HCT116 (cell line): ENCODE data around the gene TUBA8. TPM values are rescaled to one million over a fixed set of nuclear protein-coding genes. Genes with fewer than 3 reads are reported as not detected.

Experiments
- ATAC-seq: fragments of 200-7000 bp; cut with Tn5 transposase; 2 replicates; pipeline ENCODE4 v1.9.1; 2020; ENCODE audit warnings: mild to moderate bottlenecking, moderate library complexity
- BruUV-seq: library from RNA; stranded (reverse); fragments of 400-500 nt; replicated peaks from 2 replicates; lab custom pipeline; 2021; lab: Mats Ljungman, UMichigan
- CTCF ChIA-PET: fragments of 300-600 bp; sonication (Branson Sonifier 250); formaldehyde crosslinking; loops from one replicate; lab custom pipeline; 2021; ENCODE audit warnings: antibody characterized with exemption; lab: Charles Lee
- POLR2A ChIA-PET: fragments of 300-600, 350-600 bp; sonication (Branson Sonifier 250); formaldehyde crosslinking; loops from one replicate; lab custom pipeline; 2021; ENCODE audit warnings: antibody characterized with exemption; lab: Charles Lee
- RAD21 ChIA-PET, 2 experiments: fragments of 300-600 bp; sonication (Branson Sonifier 250); formaldehyde crosslinking; loops; one replicate each; lab custom pipeline; 2023; ENCODE audit warnings: low total read pairs in 2 of 2; ENCODE audit not compliant: uncharacterized antibody in 2 of 2, unreplicated experiment in 2 of 2, low non-redundant PET in 1 of 2; lab: Charles Lee
- DNase-seq: peaks from one replicate; pipeline ENCODE4 v3.0.0-alpha.2; 2010; ENCODE audit warnings: low read depth, low spot score
- H2AFZ ChIP-seq: fragments of 200-600 bp; shearing (Covaris generic), sonication (generic); 2 replicates; pipeline ENCODE4 v1.6.1; 2017; ENCODE audit warnings: low read depth, mixed run types, mixed read lengths, antibody characterized with exemption, low read length; ENCODE audit not compliant: poor library complexity, severe bottlenecking
- H3K27ac ChIP-seq: 2 replicates; pipeline ENCODE4 v1.5.1; 2012; ENCODE audit warnings: low read depth, low read length
- H3K27me3 ChIP-seq: fragments of 200-600 bp; sonication (generic); 2 replicates; pipeline ENCODE4 v1.6.1; 2016; ENCODE audit warnings: mixed run types, low read length, mixed read lengths; ENCODE audit not compliant: insufficient read depth
- H3K36me3 ChIP-seq, 2 experiments: fragments of 200-500 bp in 1 of 2; fragments of 200-600 bp in 1 of 2; sonication (Bioruptor generic) in 1 of 2; sonication (generic) in 1 of 2; 2 replicates each; pipeline versions ENCODE4 v1.5.1 to v1.6.1; 2014 to 2016; ENCODE audit warnings: low read length in 2 of 2, inconsistent platforms in 1 of 2, mixed read lengths in 1 of 2, mixed run types in 1 of 2; ENCODE audit not compliant: insufficient read depth in 2 of 2, control insufficient read depth in 1 of 2
- H3K4me1 ChIP-seq, 2 experiments: fragments of 200-600 bp in 1 of 2; sonication (generic) in 1 of 2; 2 replicates each; pipeline versions ENCODE4 v1.5.1 to v1.6.1; 2012 to 2017; ENCODE audit warnings: low read length in 2 of 2, inconsistent platforms in 1 of 2, mild to moderate bottlenecking in 1 of 2, mixed read lengths in 1 of 2, mixed run types in 1 of 2, moderate library complexity in 1 of 2; ENCODE audit not compliant: insufficient read depth in 2 of 2, control insufficient read depth in 1 of 2
- H3K4me2 ChIP-seq: fragments of 200-600 bp; sonication (generic); 2 replicates; pipeline ENCODE4 v1.6.1; 2017; ENCODE audit warnings: mixed run types, low read length, mixed read lengths
- H3K4me3 ChIP-seq, 2 experiments: fragments of 200-600 bp in 1 of 2; sonication (generic) in 1 of 2; replicated peaks in 1 of 2; 2 replicates each; pipeline ENCODE4 v1.5.1; 2011 to 2016; ENCODE audit warnings: low read length in 2 of 2, control low read depth in 1 of 2, low read depth in 1 of 2, mild to moderate bottlenecking in 1 of 2, mixed read lengths in 1 of 2, mixed run types in 1 of 2
- H3K79me2 ChIP-seq: fragments of 200-600 bp; sonication (generic); 2 replicates; pipeline ENCODE4 v1.6.1; 2017; ENCODE audit warnings: mild to moderate bottlenecking, mixed run types, low read length, moderate library complexity, mixed read lengths; ENCODE audit not compliant: insufficient read depth
- H3K9ac ChIP-seq: fragments of 200-600 bp; sonication (generic); 2 replicates; pipeline ENCODE4 v1.6.1; 2016; ENCODE audit warnings: low read length, mixed read lengths
- H3K9me2 ChIP-seq: fragments of 200-600 bp; sonication (generic), shearing (Covaris generic); 2 replicates; pipeline ENCODE4 v1.6.1; 2017; ENCODE audit warnings: mixed run types, mild to moderate bottlenecking, moderate library complexity; ENCODE audit not compliant: insufficient read depth
- H3K9me3 ChIP-seq, 2 experiments: fragments of 200-500 bp in 1 of 2; fragments of 200-600 bp in 1 of 2; sonication (Bioruptor generic) in 1 of 2; sonication (generic) in 1 of 2; 2 replicates each; pipeline ENCODE4 v1.6.1; 2014 to 2017; ENCODE audit warnings: low read length in 2 of 2, mixed read lengths in 2 of 2, inconsistent platforms in 1 of 2, low read depth in 1 of 2, mild to moderate bottlenecking in 1 of 2, mixed run types in 1 of 2, moderate library complexity in 1 of 2; ENCODE audit not compliant: control insufficient read depth in 1 of 2, insufficient read depth in 1 of 2
- H4K20me1 ChIP-seq: fragments of 200-600 bp; sonication (generic), shearing (Covaris generic); 2 replicates; pipeline ENCODE4 v1.6.1; 2017; ENCODE audit warnings: mixed run types, mild to moderate bottlenecking, moderate library complexity; ENCODE audit not compliant: insufficient read depth
- CEBPB ChIP-seq: IDR thresholded peaks from 2 replicates; pipeline ENCODE4 v1.6.1; 2012; ENCODE audit warnings: low read depth
- EGR1 ChIP-seq: IDR thresholded peaks from 2 replicates; pipeline ENCODE4 v1.6.1; 2012; ENCODE audit warnings: low read depth
- JUND ChIP-seq: IDR thresholded peaks from 2 replicates; pipeline ENCODE4 v1.6.1; 2012
- MAX ChIP-seq: IDR thresholded peaks from 2 replicates; pipeline ENCODE4 v1.6.1; 2012
- SIN3A ChIP-seq: IDR thresholded peaks from 2 replicates; pipeline ENCODE4 v1.6.1; 2012; ENCODE audit warnings: low read depth
- SP1 ChIP-seq: IDR thresholded peaks from 2 replicates; pipeline ENCODE4 v1.6.1; 2012; ENCODE audit warnings: low read depth
- YY1 ChIP-seq: IDR thresholded peaks from 2 replicates; pipeline ENCODE4 v1.6.1; 2011; ENCODE audit warnings: low read length, low read depth, moderate library complexity, mild to moderate bottlenecking; ENCODE audit not compliant: insufficient replicate concordance; ENCODE audit errors: extremely low read depth
- ZNF274 ChIP-seq: fragments of 200-500 bp; sonication (Bioruptor generic); IDR thresholded peaks from 2 replicates; pipeline ENCODE4 v1.6.1; 2014; ENCODE audit warnings: mild to moderate bottlenecking, low read depth, low read length, inconsistent platforms
- intact Hi-C: fragments of 100-400 bp; cut with micrococcal nuclease; formaldehyde crosslinking; loops from 2 replicates; pipeline ENCODE4 v1.10.0; 2022
- total RNA-seq: library from RNA; stranded (reverse); gene quantifications from one replicate; pipeline ENCODE4 v1.2.1, GENCODE V29; 2021; ENCODE audit not compliant: unreplicated experiment
- TF ChIP-seq, protein P1 (sequence below): IDR thresholded peaks from 2 replicates; pipeline ENCODE4 v1.6.1; 2011; ENCODE audit warnings: mild to moderate bottlenecking, low read length, moderate library complexity; ENCODE audit not compliant: insufficient replicate concordance; ENCODE audit errors: extremely low read depth
- TF ChIP-seq, protein P2 (sequence below), 3 experiments: fragments of 200-600 bp in 1 of 3; sonication (generic) in 1 of 3; IDR thresholded peaks in 2 of 3; conservative IDR thresholded peaks in 1 of 3; 2 replicates each; pipeline ENCODE4 v1.5.1; 2012 to 2017; ENCODE audit warnings: low read depth in 2 of 3, low read length in 2 of 3, antibody characterized with exemption in 1 of 3, borderline replicate concordance in 1 of 3, control low read depth in 1 of 3, mild to moderate bottlenecking in 1 of 3, mixed read lengths in 1 of 3, mixed run types in 1 of 3, moderate library complexity in 1 of 3; ENCODE audit not compliant: insufficient read depth in 1 of 3

The TUBA8 gene
- total RNA-seq, 1 experiment from 2014 or later: 2.3 TPM

DNA sequence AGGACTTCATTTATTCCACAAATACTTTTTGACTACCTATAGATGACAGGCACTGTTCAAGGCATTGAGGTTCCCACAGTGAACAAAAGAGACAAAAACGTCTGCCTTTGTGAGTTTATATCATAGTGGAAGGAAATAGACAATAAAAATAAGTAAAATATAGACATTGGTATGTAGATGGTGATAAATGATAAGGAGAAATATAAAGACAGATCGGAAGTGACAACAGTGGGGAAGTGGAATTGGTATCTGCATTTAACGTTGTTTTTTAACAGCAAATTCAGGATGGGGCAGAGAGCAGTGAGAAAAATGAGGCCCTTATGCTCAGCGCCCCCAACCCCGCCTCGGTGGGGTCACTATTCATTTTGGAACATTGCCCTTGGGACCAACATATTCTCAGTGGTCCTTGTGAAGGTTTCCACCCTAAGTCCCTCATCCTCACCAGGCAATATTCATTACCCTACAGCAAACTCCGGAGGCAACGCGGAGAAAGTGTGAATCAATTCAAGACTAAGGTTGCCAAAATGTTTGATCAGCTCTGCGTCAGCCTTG lies 33.4 kb upstream of the TUBA8 start:
- TSS peak; percentile 86 for BruUV-seq
- peak overlapping the region; percentile 89 for H3K9ac ChIP-seq
- POLR2A ChIA-PET: interaction anchor here (1.0 to 1.1 kb wide), 2 partner anchors 11 to 54 kb away, joined by 3 to 4 read pairs; no protein-coding TSS in a partner anchor

GRCh38 chr22:18077639-18078328 lies 32.8 kb upstream of the TUBA8 start, which contains the start of gene PEX26:
Gene PEX26 (plus strand): TSS chr22:18077990. CDS start chr22:18078377, 387 bp downstream.
- Histone ChIP-seq H4K20me1 (no peaks in the 10 kb centered on the region), H3K9me2 (no peaks in the 10 kb centered on the region), H3K27ac (peak within 1 kb of the TSS; percentile 76), H3K9me3 (no peaks in the 10 kb centered on the region), H3K27me3 (no peaks in the 10 kb centered on the region), H3K9ac (peak within 1 kb of the TSS; percentile 89), H3K4me1 (peaks cover 14 to 23% of the 10 kb centered on the region in 2 experiments), H3K79me2 (peaks cover 39% of the 10 kb centered on the region), H3K36me3 (peaks cover 9 to 19% of the 10 kb centered on the region in 2 experiments; a peak in 3 of 4 replicates), H2AFZ (no peak within 1 kb of the TSS), H3K4me3 (peak within 1 kb of the TSS; percentile 87 to 97), H3K4me2 (peak within 1 kb of the TSS; percentile 77)
- ChIA-PET RAD21 (interaction anchor here (1.0 to 1.2 kb wide), 2 partner anchors 248 to 292 kb away, joined by 4 to 5 read pairs; no protein-coding TSS in a partner anchor), CTCF (interaction anchor here (1.0 to 4.1 kb wide), 11 partner anchors 47 to 906 kb away, joined by 3 to 121 read pairs (median 4); partner anchors contain the start of genes MICAL3 and USP18), POLR2A (interaction anchor here (1.0 to 1.1 kb wide), 2 partner anchors 10 to 55 kb away, joined by 3 to 4 read pairs; no protein-coding TSS in a partner anchor)
- intact Hi-C loops: loop anchor here (2.0 kb wide), 4 partner anchors 77 to 519 kb away; no protein-coding TSS in a partner anchor
- peak; percentile 96 for ATAC-seq
- DNase-seq: peak; percentile 87
- BruUV-seq: no TSS peak
- peak; percentile 45; the same call in 1 of the 2 replicates for TF ChIP-seq EGR1
- TF ChIP-seq, protein P1, sequence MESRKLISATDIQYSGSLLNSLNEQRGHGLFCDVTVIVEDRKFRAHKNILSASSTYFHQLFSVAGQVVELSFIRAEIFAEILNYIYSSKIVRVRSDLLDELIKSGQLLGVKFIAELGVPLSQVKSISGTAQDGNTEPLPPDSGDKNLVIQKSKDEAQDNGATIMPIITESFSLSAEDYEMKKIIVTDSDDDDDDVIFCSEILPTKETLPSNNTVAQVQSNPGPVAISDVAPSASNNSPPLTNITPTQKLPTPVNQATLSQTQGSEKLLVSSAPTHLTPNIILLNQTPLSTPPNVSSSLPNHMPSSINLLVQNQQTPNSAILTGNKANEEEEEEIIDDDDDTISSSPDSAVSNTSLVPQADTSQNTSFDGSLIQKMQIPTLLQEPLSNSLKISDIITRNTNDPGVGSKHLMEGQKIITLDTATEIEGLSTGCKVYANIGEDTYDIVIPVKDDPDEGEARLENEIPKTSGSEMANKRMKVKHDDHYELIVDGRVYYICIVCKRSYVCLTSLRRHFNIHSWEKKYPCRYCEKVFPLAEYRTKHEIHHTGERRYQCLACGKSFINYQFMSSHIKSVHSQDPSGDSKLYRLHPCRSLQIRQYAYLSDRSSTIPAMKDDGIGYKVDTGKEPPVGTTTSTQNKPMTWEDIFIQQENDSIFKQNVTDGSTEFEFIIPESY: peak; percentile 43
- peak; percentile 69; the same call in 1 of the 2 replicates for TF ChIP-seq SIN3A
- TF ChIP-seq YY1: peak; percentile 86
- peak; percentile 56; the same call in 1 of the 2 replicates for TF ChIP-seq MAX
- no peak for TF ChIP-seq JUND
- TF ChIP-seq, protein P2, sequence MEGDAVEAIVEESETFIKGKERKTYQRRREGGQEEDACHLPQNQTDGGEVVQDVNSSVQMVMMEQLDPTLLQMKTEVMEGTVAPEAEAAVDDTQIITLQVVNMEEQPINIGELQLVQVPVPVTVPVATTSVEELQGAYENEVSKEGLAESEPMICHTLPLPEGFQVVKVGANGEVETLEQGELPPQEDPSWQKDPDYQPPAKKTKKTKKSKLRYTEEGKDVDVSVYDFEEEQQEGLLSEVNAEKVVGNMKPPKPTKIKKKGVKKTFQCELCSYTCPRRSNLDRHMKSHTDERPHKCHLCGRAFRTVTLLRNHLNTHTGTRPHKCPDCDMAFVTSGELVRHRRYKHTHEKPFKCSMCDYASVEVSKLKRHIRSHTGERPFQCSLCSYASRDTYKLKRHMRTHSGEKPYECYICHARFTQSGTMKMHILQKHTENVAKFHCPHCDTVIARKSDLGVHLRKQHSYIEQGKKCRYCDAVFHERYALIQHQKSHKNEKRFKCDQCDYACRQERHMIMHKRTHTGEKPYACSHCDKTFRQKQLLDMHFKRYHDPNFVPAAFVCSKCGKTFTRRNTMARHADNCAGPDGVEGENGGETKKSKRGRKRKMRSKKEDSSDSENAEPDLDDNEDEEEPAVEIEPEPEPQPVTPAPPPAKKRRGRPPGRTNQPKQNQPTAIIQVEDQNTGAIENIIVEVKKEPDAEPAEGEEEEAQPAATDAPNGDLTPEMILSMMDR (IDR thresholded peaks at IDR 0.05 in 2 of 3, conservative IDR thresholded peaks at IDR 0.05 in 1 of 3; ENCODE audit: borderline replicate concordance in 1 of 3, insufficient read depth in 1 of 3, low read depth in 2 of 3, low read length in 2 of 3): no peak

More for the DNA sequence above, 33.4 kb upstream of the TUBA8 start:
- Histone ChIP-seq H3K4me3 (peak overlapping the region; percentile 87 to 97), H4K20me1 (no peaks in the 10 kb centered on the region), H3K27me3 (no peaks in the 10 kb centered on the region), H3K4me2 (peak overlapping the region; percentile 77)
- no peak for TF ChIP-seq YY1
- TF ChIP-seq SIN3A: no peak
- TF ChIP-seq MAX: no peak; the same call in 1 of the 2 replicates
- TF ChIP-seq SP1: no peak
- TF ChIP-seq ZNF274: no peak
- 0 out of 2 replicates have a peak, but pooled peaks have one; percentile 38 for TF ChIP-seq CEBPB
- TF ChIP-seq, all 23 proteins: peak for 1
- ATAC-seq (no peak), DNase-seq (no peak)
- peaks cover 14 to 23% of the 10 kb centered on the region in 2 experiments for H3K4me1 ChIP-seq
- H3K9me2 ChIP-seq: no peaks in the 10 kb centered on the region
- ChIA-PET CTCF (interaction anchor here (1.0 to 4.1 kb wide), 12 partner anchors 46 to 905 kb away, joined by 3 to 121 read pairs (median 4); partner anchors contain the start of gene USP18), RAD21 (interaction anchor here (1.0 to 1.4 kb wide), 3 partner anchors 247 to 335 kb away, joined by 4 to 5 read pairs (median 4); no protein-coding TSS in a partner anchor)
- peaks cover 33% of the 10 kb centered on the region for H3K79me2 ChIP-seq
- intact Hi-C loops: loop anchor here (2.0 kb wide), 4 partner anchors 76 to 518 kb away; no protein-coding TSS in a partner anchor
- H3K27ac ChIP-seq: peak overlapping the region; percentile 76
- no peaks in the 10 kb centered on the region for H3K9me3 ChIP-seq
- peaks cover 6 to 18% of the 10 kb centered on the region in 2 experiments; a peak in 3 of 4 replicates for H3K36me3 ChIP-seq
- no peak overlapping the region for H2AFZ ChIP-seq
